Vagina (tissue), 2 donors: ENCODE data around the gene DPF3.

Experiments
- POLR2A ChIP-seq, 2 donors: fragments of 450-650 bp; IDR thresholded peaks; one replicate each; pipeline ENCODE4 v1.6.1; 2017; ENCODE audit warnings: antibody characterized with exemption in 2 of 2, mild to moderate bottlenecking in 2 of 2, moderate library complexity in 2 of 2
- POLR2AphosphoS5 ChIP-seq, 2 donors: sonication (generic); formaldehyde crosslinking; IDR thresholded peaks; one replicate each; pipeline ENCODE4 v1.9.0; 2017; ENCODE audit warnings: antibody characterized with exemption in 2 of 2, mild to moderate bottlenecking in 2 of 2, low read depth in 1 of 2; ENCODE audit not compliant: insufficient read depth in 1 of 2

- TF ChIP-seq POLR2A (IDR thresholded peaks at IDR 0.05) (no peak), POLR2AphosphoS5 (IDR thresholded peaks at IDR 0.05; ENCODE audit: insufficient read depth in 1 of 2, low read depth in 1 of 2) (no peak)
Observed at GRCh38 chr14:72780751-72781150, 113.2 kb downstream of the DPF3 start.
